GM18951 (cell line): Measurements from ENCODE around the gene TDG.

Source experiments
- POLR2A ChIP-seq: IDR thresholded peaks from 4 replicates; pipeline ENCODE4 v1.6.1; 2011; ENCODE audit warnings: mild to moderate bottlenecking; ENCODE audit not compliant: insufficient read length, insufficient read depth; ENCODE audit errors: extremely low read depth
- in situ Hi-C: fragments of 300-500 bp; cut with MboI; formaldehyde crosslinking; loops from one replicate; pipeline ENCODE4 v1.12.0; 2022; ENCODE audit warnings: low sequenced_read_pairs, mixed read lengths, inconsistent platforms; ENCODE audit not compliant: unreplicated experiment

TDG gene

DNA sequence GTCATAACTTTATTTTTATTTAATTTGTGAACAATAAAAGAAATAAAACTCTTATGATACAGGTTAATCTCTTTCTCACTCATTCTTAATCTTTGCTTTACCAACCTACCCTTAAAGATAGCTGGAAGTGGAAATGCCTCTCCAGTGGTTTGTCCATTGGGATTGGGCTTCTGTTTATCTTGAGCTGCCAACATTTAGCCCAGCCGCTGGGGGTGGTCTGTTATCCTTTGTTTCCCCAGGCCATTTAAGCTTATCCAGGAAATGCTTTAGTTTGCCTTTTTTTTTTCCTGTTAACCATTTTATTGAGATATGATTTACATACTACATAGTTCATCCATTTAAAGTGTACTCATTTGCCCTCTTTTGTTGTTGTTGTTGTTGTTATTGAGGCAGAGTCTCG is 8.2 kb downstream of the TDG start:
- TF ChIP-seq POLR2A: no peak
- in situ Hi-C loops: no loop called here

DNA sequence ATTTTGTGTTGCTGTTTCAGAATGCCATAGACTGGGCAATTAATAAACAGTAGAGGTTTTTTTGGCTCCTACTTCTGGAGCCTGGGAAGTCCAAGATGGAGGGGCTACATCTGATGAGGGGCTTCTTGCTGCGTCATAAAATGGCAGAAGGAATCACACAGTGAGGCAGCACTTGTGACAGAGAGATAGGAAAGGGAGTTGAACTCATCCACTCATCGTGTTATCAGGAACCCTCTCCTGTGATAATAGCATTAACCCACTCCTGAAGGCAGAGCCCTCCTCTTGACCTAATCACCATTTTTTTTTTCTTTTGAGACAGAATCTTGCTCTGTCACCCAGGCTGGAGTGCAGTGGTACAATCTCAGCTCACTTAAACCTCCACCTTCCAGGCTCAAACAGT is 9.7 kb downstream of the TDG start:
- no peak for TF ChIP-seq POLR2A
- in situ Hi-C loops: no loop called here

DNA sequence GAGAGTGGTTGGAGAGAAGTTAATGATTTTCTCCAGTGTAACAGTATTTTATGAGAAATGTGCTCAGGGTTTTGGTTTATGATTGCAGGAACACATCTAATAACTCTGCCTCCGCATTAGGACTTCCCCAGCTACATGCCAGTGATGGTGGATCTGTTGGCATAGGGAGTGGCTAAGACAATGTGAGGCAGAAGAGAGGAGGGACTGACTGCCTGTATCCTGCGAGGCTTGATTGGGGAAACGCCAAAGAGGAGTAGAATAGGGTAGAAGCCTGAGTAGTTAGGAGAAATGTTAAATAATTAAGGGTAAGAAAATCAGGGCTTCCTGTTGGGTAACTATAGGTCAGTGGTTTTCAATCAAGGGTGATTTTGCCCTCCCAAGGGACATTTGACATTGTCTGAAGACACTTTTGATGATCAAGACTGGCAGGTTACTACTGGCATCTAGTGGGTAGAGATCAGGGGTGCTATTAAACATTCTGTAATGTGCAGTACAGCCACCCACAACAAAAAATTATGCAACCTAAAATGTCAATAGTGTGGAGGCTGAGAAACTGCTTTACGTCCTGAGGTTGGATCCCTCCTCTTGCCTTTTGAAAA is 12.8 kb downstream of the TDG start:
- TF ChIP-seq POLR2A: no peak
- in situ Hi-C loops: no loop called here

DNA sequence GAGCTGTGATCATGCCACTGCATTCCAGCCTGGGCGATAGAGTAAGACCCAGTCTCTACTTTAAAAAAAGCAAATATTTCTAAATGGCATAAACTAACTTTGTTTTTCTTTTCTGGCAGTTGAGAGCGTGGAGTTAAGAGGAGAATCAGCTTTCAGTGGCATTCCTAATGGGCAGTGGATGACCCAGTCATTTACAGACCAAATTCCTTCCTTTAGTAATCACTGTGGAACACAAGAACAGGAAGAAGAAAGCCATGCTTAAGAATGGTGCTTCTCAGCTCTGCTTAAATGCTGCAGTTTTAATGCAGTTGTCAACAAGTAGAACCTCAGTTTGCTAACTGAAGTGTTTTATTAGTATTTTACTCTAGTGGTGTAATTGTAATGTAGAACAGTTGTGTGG is 21.2 kb downstream of the TDG start:
- no peak for TF ChIP-seq POLR2A
- in situ Hi-C loops: no loop called here

DNA sequence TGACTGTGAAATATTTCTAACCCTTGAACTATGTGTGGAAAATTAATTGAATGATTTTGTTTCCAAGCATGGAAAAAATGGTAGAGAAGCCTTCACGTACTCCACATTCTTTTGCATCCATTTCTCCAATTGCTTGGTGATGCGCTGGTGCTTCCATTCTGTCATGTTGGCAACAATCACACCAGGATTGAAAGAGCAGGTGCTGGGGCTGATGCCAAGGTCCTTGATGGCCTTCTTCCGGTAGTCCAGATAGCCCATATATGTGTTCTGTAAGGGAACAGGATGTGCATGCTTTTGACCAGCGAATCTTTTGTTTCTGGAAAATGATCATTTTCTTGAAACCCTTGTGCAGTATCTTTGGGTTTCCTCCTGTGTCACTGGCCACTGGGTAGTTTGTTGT is 28.6 kb downstream of the TDG start:
- TF ChIP-seq POLR2A: no peak
- in situ Hi-C loops: no loop called here

DNA sequence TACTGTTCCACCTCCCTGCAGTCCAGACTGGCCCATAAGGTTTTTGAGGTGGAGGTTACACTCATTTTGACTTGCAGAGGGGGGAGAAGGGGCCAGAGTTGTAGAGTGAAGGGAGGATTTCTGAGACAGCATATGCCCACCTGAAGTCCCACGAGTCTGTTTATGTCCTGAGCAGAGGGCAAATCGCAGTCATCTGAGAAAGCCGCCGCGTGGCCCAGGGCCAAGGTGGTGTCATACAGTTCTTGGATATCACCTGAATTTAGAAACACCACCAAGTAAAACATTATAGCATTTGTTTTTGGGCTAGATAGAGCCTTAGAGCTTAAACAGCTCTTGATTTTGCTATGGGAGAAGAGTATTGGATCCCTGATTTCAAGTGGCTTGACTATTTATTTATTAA is 30.9 kb downstream of the TDG start:
- in situ Hi-C loops: no loop called here
- no peak for TF ChIP-seq POLR2A

DNA sequence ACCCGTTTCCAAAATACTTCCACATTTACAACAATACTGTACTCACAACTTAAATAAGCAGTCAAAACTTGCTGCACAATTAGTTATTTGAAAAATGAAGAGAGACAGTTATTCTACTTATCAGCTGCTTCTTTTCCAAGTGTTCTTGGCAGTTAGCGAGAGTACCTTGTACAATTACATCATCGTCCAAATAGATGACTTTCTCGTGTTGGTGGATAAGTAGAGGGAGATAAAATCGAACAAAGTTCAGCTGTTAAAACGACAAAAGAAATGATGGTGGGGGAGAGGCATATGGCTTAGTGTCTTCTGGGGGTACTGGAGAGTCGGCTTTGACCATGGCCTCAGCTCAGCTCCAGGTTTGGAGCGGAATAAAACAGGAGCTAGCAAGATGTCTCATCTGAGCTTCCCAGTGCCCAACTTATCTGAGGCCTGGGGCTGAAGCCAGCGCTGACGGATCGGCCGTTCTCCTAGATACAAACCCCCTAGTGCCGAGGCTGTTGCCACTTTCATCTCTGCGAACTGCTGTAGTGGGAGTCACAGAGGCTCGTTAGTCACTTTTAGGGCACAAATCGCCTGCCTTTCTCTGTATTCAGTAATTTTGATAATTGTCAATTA is 31.7 kb downstream of the TDG start:
- in situ Hi-C loops: no loop called here
- TF ChIP-seq POLR2A: no peak

DNA sequence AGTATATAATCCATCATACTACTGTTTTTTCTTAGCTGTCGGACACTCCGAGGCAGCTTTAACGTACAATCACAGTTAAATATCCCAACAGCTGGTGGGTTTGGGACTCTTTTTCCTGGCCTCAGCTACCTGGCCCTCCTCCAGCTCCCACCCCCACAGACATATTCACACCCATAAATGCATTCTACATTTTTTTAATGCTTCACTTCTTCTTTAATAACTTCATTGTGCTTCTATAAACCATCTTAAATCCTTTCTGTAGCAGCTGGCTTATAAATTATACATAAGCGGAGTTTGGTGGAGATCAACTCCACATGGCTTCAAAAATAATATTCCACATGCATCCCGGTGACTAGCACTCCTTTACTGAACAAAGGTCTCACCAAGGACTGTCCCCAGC is 33.3 kb downstream of the TDG start:
- in situ Hi-C loops: no loop called here
- TF ChIP-seq POLR2A: no peak

DNA sequence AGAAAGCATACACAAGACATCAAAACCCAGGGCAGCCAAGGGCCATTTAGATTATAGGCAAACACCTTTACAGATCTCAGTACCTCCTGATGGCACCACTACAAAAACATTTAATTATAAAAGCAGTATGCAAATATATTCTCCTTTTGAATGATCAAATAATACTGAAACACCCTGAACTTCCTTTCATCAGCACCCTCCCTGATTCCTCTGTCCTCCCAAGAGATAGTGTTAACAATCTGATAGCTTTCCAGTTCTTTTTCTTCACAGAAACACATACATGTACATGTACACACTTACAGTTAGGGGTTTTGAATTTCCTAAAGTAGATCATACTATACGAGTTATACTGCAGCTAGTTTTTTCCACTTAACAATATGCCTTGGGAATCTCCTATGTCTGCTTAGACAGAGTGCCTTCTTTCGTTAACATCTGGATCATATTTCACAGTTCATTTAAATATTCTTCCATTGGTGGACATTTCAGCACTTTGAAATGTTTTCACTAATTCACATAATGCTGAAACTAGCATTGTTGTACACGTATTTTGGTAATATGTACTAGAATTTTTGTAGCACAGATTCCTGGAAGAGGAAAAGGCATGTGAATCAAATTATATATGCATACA is 35.2 kb downstream of the TDG start:
- in situ Hi-C loops: no loop called here
- TF ChIP-seq POLR2A: no peak

DNA sequence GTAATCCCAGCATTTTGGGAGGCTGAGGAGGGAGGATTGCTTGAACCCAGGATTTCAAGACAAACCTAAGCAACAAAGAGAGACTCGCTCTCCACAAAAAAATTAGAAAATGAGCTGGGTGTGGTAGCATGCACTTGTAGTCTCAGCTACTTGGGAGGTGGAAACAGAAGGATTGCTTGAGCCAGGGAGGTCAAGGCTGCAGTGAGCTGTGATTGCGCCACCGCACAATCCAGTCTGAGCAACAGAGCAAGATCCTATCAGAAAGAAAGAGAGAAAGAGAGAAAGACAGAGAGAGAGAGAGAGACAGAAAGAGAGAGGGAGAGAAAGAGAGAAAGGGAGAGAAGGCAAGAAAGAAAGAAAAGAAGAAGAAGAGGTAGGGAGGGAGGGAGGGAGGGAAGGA is 37.0 kb downstream of the TDG start:
- TF ChIP-seq POLR2A: no peak
- in situ Hi-C loops: no loop called here

DNA sequence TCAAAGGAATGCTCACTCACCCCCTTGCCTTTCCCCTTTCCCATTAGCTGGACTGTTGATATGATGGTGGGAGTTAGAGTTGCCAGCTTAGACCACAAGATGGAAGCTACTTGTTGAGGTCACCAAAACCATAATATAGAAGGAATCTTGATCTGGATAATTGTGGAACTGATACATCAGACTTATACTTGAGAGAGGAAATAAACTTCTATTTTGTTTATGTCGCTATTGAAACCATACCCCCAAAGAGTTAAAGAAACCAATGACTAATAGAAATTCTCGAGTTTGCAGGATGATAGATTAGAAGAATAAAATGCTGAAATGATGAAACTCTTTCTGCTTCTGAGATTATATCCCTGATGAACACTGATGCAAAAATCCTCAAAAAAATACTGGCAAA is 37.9 kb downstream of the TDG start:
- in situ Hi-C loops: no loop called here

DNA sequence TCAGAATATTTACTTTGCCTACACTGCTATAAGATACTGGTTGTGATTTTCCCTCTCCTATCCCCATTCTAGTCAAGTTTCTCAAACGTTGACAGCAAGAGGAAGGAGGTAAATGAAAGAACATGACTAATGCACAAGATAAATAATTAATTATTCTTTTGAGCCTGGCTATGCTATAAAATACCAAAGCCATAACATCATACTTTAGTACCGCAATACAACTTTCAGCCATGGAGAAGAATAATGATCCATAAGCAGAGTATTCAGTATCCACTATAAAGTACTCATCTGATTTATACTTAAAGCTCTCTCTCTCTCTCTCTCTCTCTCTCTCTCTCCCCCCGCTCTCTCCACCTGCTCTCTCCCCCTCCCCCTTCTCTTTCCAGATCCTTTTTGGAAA is 41.3 kb downstream of the TDG start:
- in situ Hi-C loops: no loop called here
- TF ChIP-seq POLR2A: no peak

More for the DNA sequence above, 37.9 kb downstream of the TDG start:
- no peak for TF ChIP-seq POLR2A

DNA sequence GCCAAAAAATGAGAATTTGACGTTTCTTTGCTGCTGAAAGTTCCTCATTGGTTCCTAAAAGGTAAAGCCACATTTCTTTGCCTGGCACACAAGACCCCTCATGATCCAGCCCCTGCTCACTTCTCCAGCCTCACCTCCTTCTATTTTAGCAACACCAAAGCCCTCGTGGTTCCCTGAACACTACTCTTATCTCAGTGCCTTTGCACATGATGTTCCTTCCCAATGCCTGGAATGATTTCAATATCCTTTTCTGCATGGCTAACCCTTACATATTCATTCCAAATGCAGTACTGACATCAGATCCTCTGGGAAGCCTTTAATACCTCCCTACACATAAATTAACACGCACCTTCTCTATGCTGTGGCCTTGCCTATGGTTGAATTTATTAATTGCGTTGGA is 44.4 kb downstream of the TDG start:
- in situ Hi-C loops: no loop called here
- no peak for TF ChIP-seq POLR2A

DNA sequence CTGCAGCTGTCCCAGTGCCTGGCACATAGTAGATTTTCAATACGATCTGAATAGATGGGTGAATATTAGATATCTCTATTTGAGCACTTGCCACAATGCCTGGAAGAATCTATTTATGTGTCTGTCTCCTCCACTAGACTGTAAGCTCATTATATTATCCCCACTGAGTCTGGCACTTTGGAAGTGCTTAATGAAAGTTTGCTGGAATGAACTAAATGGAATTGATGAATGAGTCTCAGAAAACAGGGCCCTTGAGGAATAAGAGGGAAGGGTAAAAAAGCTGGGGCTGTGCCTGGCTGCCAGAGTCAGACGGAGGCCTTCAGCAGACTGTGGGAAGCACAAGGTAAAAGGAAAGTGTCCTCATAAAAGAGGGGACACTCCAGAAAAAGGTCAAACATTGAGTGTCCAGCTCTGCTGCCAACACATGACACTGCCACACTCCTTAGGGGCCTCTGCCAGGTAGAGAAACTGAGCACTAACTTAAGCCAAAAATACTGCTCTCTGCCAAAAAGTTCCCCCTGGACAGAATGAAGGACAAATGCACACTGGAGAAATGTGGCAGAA is 45.0 kb downstream of the TDG start:
- in situ Hi-C loops: no loop called here
- TF ChIP-seq POLR2A: no peak
